Lung microvascular endothelial cell (primary cell): Measurements from ENCODE around the gene KCTD21. TPM values are rescaled to one million over a fixed set of nuclear protein-coding genes. Genes with fewer than 3 reads are reported as not detected.
A peak's percentile ranks its signal among the peaks of the same experiment; 100 is the strongest.
"Not testable (repeated sequence)": the region's sequence is repeated elsewhere in the genome, so short reads cannot be mapped to it uniquely, and the experiment has no call there.

Experiments used
- DNase-seq, 2 donors: peaks; one replicate each; pipeline versions ENCODE4 v3.0.0 to v3.0.0-alpha.2; 2010; ENCODE audit warnings: low read depth in 2 of 2
- total RNA-seq: library from RNA; depleted of rRNA; stranded (reverse); fragments of >200 nt; gene quantifications from 2 replicates; pipeline ENCODE4 v1.2.1, GENCODE V29; 2014

Gene KCTD21
- total RNA-seq, 1 donor from 2014 or later, result 5.2 TPM

GRCh38 chr11:78177216-78177615 is 11.2 kb downstream of the KCTD21 start:
- no peak for DNase-seq

GRCh38 chr11:78176605-78177141 is 11.8 kb downstream of the KCTD21 start:
- DNase-seq, result no peak

- not testable (repeated sequence) for DNase-seq
Observed at GRCh38 chr11:78175862-78176261, 12.6 kb downstream of the KCTD21 start.

- no peak for DNase-seq
Observed at GRCh38 chr11:78171951-78172350, 16.5 kb downstream of the KCTD21 start.

GRCh38 chr11:78170874-78171549 is 17.4 kb downstream of the KCTD21 start:
- DNase-seq, result no peak

GRCh38 chr11:78170413-78170812 is 18.0 kb downstream of the KCTD21 start:
- no peak for DNase-seq

- DNase-seq, result peak; percentile 42 to 84
Observed at GRCh38 chr11:78168539-78169477, 19.6 kb downstream of the KCTD21 start.

GRCh38 chr11:78166855-78167469 is 21.5 kb downstream of the KCTD21 start:
- DNase-seq, result no peak

GRCh38 chr11:78164471-78164870 is 24.0 kb downstream of the KCTD21 start:
- no peak for DNase-seq

GRCh38 chr11:78163828-78164227 is 24.6 kb downstream of the KCTD21 start:
- DNase-seq, result no peak

- DNase-seq, result peak; percentile 32 to 45
Observed at GRCh38 chr11:78161962-78162371, 26.5 kb downstream of the KCTD21 start.

GRCh38 chr11:78161346-78161745 is 27.1 kb downstream of the KCTD21 start:
- DNase-seq, result no peak

GRCh38 chr11:78160557-78160956 is 27.9 kb downstream of the KCTD21 start:
- DNase-seq, result no peak

GRCh38 chr11:78158987-78159652 is 29.3 kb downstream of the KCTD21 start:
- no peak for DNase-seq

- DNase-seq, result no peak
Observed at GRCh38 chr11:78156127-78156844, 32.1 kb downstream of the KCTD21 start.

GRCh38 chr11:78151804-78152203 is 36.6 kb downstream of the KCTD21 start:
- no peak for DNase-seq

GRCh38 chr11:78150754-78151153 is 37.7 kb downstream of the KCTD21 start:
- no peak for DNase-seq

GRCh38 chr11:78150346-78150745 is 38.1 kb downstream of the KCTD21 start:
- DNase-seq, result no peak

- DNase-seq, result peak; percentile 24 to 89
Observed at GRCh38 chr11:78149646-78150045, 38.8 kb downstream of the KCTD21 start.

- DNase-seq, result no peak
Observed at GRCh38 chr11:78147807-78148206, 40.6 kb downstream of the KCTD21 start.
